PC-9 (cell line): Measurements from ENCODE around the gene PAGE2B. TPM values are rescaled to one million over a fixed set of nuclear protein-coding genes. Genes with fewer than 3 reads are reported as not detected.

Experiments
- Bru-seq: library from RNA; stranded (reverse); fragments of 400-500 nt; gene quantifications from one replicate; lab custom pipeline; 2021; lab: Mats Ljungman, UMichigan
- BruChase-seq, 2 experiments: library from RNA; stranded (reverse); fragments of 400-500 nt; gene quantifications; one replicate each; lab custom pipeline; 2021; lab: Mats Ljungman, UMichigan
- BruUV-seq: library from RNA; stranded (reverse); fragments of 400-500 nt; replicated peaks from 2 replicates; lab custom pipeline; 2021; lab: Mats Ljungman, UMichigan
- CTCF ChIA-PET: fragments of 300-600 bp; sonication (Branson Sonifier 250); formaldehyde crosslinking; loops from one replicate; lab custom pipeline; 2022; ENCODE audit warnings: antibody characterized with exemption; lab: Charles Lee
- POLR2A ChIA-PET: fragments of 300-600 bp; sonication (Branson Sonifier 250); formaldehyde crosslinking; loops from one replicate; lab custom pipeline; 2022; ENCODE audit warnings: antibody characterized with exemption; ENCODE audit not compliant: unreplicated experiment; lab: Charles Lee
- DNase-seq, 2 experiments: peaks; one replicate each; pipeline versions ENCODE4 v3.0.0 to v3.0.0-alpha.2; 2015 to 2022; ENCODE audit warnings: mixed read lengths in 1 of 2
- H2AFZ ChIP-seq: fragments of 200-600 bp; sonication (generic); 2 replicates; pipeline ENCODE4 v1.8.1; 2017; ENCODE audit warnings: antibody characterized with exemption
- H3F3A ChIP-seq: fragments of 200-600 bp; sonication (generic); 2 replicates; pipeline ENCODE4 v1.8.1; 2017; ENCODE audit warnings: antibody characterized with exemption, mild to moderate bottlenecking, low read depth; ENCODE audit not compliant: insufficient read depth
- H3K27ac ChIP-seq: fragments of 200-600 bp; sonication (generic); 2 replicates; pipeline ENCODE4 v1.6.1; 2016; ENCODE audit warnings: mixed run types
- H3K27me3 ChIP-seq: fragments of 200-600 bp; sonication (generic); 2 replicates; pipeline ENCODE4 v1.6.1; 2016; ENCODE audit warnings: low read depth, mixed run types; ENCODE audit not compliant: insufficient read depth
- H3K36me3 ChIP-seq: fragments of 200-600 bp; sonication (generic); 2 replicates; pipeline ENCODE4 v1.6.1; 2016; ENCODE audit warnings: low read depth, mixed run types
- H3K4me1 ChIP-seq: fragments of 200-600 bp; sonication (generic); replicated peaks from 2 replicates; pipeline ENCODE4 v1.6.1; 2016; ENCODE audit warnings: mixed run types; ENCODE audit not compliant: insufficient read depth
- H3K4me2 ChIP-seq: fragments of 200-600 bp; sonication (generic); 2 replicates; pipeline ENCODE4 v1.6.1; 2017; ENCODE audit warnings: mixed run types
- H3K4me3 ChIP-seq: fragments of 200-600 bp; sonication (generic); 2 replicates; pipeline ENCODE4 v1.6.1; 2016; ENCODE audit warnings: mixed run types
- H3K79me2 ChIP-seq: fragments of 200-600 bp; sonication (generic); 2 replicates; pipeline ENCODE4 v1.6.1; 2017; ENCODE audit warnings: low read depth, mixed run types
- H3K9me2 ChIP-seq: fragments of 200-600 bp; sonication (generic); 2 replicates; pipeline ENCODE4 v1.8.1; 2017; ENCODE audit warnings: mild to moderate bottlenecking; ENCODE audit not compliant: insufficient read depth
- H3K9me3 ChIP-seq: fragments of 200-600 bp; sonication (generic); 2 replicates; pipeline ENCODE4 v1.8.1; 2016; ENCODE audit warnings: low read depth; ENCODE audit not compliant: insufficient read depth
- H4K20me1 ChIP-seq: fragments of 200-600 bp; sonication (generic); 2 replicates; pipeline ENCODE4 v1.8.1; 2017; ENCODE audit not compliant: insufficient read depth
- EZH2 ChIP-seq: fragments of 200-600 bp; sonication (generic); IDR thresholded peaks from 2 replicates; pipeline ENCODE4 v1.8.0; 2017; ENCODE audit warnings: antibody characterized with exemption, low read depth
- intact Hi-C: fragments of 100-400 bp; cut with micrococcal nuclease; formaldehyde crosslinking; loops from one replicate; pipeline ENCODE4 v1.10.0; 2022; ENCODE audit not compliant: unreplicated experiment
- long read RNA-seq: library from polyadenylated mRNA; stranded (forward); transcript quantifications from one replicate; pipeline ENCODE4 v2.0.0, GENCODE V29; 2022
- total RNA-seq: library from RNA; stranded (reverse); gene quantifications from 2 replicates; pipeline ENCODE4 v1.2.3, GENCODE V29; 2021
- TF ChIP-seq, protein P1 (sequence below): fragments of 200-600 bp; sonication (generic); conservative IDR thresholded peaks from 2 replicates; pipeline ENCODE4 v1.6.1; 2017; ENCODE audit warnings: mixed run types, antibody characterized with exemption, mild to moderate bottlenecking, moderate library complexity

The PAGE2B gene, protein sequence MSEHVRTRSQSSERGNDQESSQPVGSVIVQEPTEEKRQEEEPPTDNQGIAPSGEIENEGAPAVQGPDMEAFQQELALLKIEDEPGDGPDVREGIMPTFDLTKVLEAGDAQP
- not detected in 2 replicates for total RNA-seq
- Bru-seq, nascent RNA, result not detected
- BruChase-seq, experiment 1, labeled RNA remaining after a 2-hour chase, result percentile 18 among the genes with signal in this experiment
- not detected for BruChase-seq, experiment 2, labeled RNA remaining after a 6-hour chase
- long read RNA-seq, result 0 reads

DNA sequence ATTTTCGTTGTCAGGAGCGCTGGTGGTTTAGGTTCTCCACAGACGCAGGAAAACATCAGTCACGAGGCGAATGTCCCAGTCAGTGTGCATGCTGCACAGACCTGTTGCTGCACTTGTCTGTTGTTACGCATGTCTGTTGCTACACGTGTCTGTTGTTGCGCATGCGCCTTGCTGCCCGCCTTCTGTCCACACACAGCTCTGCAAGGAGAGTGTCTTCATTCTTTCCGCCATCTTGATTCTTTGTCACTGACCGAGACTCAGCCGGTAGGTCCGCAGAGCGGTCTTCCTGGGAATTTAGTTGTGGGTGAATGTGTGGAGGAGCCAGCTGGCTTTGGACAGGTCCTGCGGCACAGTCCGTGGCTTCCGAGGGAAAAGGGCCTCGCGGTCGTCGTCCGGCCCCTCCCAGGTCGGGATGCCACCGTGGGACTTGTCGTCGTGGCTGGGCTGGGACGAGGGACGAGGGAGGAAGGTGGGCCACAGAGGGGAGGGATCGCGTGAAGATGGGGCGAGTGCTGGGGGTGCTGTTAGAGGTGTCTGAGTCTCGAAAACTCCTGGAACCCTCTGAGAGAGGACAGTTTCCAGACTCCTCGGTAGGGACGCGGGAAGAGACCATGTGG, at the start of gene PAGE2B:
TSS of gene PAGE2B (plus strand) at position 180 of the 617 bp plus-strand sequence. CDS start 1,012 bp downstream, outside the sequence.
- no peaks in the 10 kb centered on the region for H3K9me2 ChIP-seq
- H3K36me3 ChIP-seq, result no peaks in the 10 kb centered on the region
- H2AFZ ChIP-seq, result no peak within 1 kb of the TSS
- no peak within 1 kb of the TSS for H3K27ac ChIP-seq
- TF ChIP-seq EZH2, result no peak
- TF ChIP-seq, protein P1, sequence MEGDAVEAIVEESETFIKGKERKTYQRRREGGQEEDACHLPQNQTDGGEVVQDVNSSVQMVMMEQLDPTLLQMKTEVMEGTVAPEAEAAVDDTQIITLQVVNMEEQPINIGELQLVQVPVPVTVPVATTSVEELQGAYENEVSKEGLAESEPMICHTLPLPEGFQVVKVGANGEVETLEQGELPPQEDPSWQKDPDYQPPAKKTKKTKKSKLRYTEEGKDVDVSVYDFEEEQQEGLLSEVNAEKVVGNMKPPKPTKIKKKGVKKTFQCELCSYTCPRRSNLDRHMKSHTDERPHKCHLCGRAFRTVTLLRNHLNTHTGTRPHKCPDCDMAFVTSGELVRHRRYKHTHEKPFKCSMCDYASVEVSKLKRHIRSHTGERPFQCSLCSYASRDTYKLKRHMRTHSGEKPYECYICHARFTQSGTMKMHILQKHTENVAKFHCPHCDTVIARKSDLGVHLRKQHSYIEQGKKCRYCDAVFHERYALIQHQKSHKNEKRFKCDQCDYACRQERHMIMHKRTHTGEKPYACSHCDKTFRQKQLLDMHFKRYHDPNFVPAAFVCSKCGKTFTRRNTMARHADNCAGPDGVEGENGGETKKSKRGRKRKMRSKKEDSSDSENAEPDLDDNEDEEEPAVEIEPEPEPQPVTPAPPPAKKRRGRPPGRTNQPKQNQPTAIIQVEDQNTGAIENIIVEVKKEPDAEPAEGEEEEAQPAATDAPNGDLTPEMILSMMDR, result no peak
- no peak within 1 kb of the TSS for H3K4me2 ChIP-seq
- H3K9me3 ChIP-seq, result no peaks in the 10 kb centered on the region
- no peak within 1 kb of the TSS for H3K4me3 ChIP-seq
- H3K79me2 ChIP-seq, result no peaks in the 10 kb centered on the region
- no peaks in the 10 kb centered on the region for H3K27me3 ChIP-seq
- ChIA-PET POLR2A (interaction anchor here (0.6 kb wide), 1 partner anchor 963 kb away, joined by 3 read pairs; no protein-coding TSS in a partner anchor), CTCF (no interaction called here)
- no peak for DNase-seq
- no peaks in the 10 kb centered on the region for H3F3A ChIP-seq
- BruUV-seq, result no TSS peak
- intact Hi-C loops, result no loop called here
- H4K20me1 ChIP-seq, result no peaks in the 10 kb centered on the region
- H3K4me1 ChIP-seq, result no peaks in the 10 kb centered on the region

DNA sequence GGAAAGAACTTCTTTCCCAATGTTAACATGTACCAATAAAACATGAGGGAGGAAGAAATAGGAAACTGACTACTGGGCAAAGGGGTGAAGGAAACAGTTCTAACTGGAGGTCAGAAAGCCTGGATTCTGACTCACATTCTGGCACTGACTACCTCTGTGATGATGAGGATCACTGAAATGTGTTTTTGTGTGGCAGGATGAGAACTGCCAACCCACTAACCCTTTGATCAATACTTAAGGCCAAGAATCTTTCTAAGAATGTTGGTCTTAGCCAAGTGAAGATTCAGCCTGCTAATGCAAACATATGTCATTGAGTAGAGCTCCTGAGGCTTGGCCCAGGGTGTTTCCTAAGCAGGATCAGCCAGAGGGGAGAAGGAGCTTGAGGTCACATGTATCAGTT, 48.7 kb upstream of the PAGE2B start:
- ChIA-PET CTCF (no interaction called here), POLR2A (no interaction called here)
- no TSS peak for BruUV-seq
- Histone ChIP-seq H3K36me3 (no peaks in the 10 kb centered on the region), H3K27ac (no peak overlapping the region), H3K4me3 (no peak overlapping the region), H3K9me3 (no peaks in the 10 kb centered on the region), H3K79me2 (no peaks in the 10 kb centered on the region), H3F3A (no peaks in the 10 kb centered on the region), H3K4me1 (no peaks in the 10 kb centered on the region), H4K20me1 (no peaks in the 10 kb centered on the region), H3K9me2 (no peaks in the 10 kb centered on the region), H3K27me3 (no peaks in the 10 kb centered on the region), H2AFZ (no peak overlapping the region), H3K4me2 (no peak overlapping the region)
- intact Hi-C loops, result no loop called here
- TF ChIP-seq, protein P1, result no peak
- TF ChIP-seq EZH2, result no peak
- peak in 1 of 2 experiments; percentile 35 for DNase-seq

DNA sequence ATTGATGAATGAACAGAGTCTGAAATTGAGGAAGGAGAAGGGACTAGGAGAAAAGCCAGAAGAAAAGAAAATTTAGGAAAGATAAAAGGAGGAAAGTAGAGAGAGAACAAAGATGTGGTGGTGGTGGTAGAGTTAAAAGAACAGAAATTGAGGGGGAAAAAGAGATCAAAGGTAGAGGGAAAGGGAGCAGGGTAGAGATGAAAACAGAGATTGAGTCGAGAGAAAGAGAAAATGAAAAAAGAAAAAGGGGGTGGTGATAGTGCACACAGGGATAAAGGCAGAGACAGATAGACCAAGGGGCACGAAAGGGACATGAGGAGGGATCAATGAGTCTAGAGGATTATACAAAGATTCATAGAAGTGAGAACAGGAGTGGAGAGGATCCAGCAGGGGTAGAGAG, 48.0 kb upstream of the PAGE2B start:
- no peak for DNase-seq
- CTCF ChIA-PET, result no interaction called here
- intact Hi-C loops, result no loop called here
- Histone ChIP-seq H3K36me3 (no peaks in the 10 kb centered on the region), H4K20me1 (no peaks in the 10 kb centered on the region), H3K9me3 (no peaks in the 10 kb centered on the region), H3K4me1 (no peaks in the 10 kb centered on the region), H3F3A (no peaks in the 10 kb centered on the region), H3K4me2 (no peak overlapping the region), H3K4me3 (no peak overlapping the region), H3K9me2 (no peaks in the 10 kb centered on the region), H2AFZ (no peak overlapping the region), H3K27me3 (no peaks in the 10 kb centered on the region), H3K27ac (no peak overlapping the region), H3K79me2 (no peaks in the 10 kb centered on the region)
- BruUV-seq, result no TSS peak
- TF ChIP-seq, protein P1, result no peak
- no peak for TF ChIP-seq EZH2
- POLR2A ChIA-PET, result no interaction called here
